Measurements from ENCODE around the gene LARGE1. TPM values are rescaled to one million over a fixed set of nuclear protein-coding genes. Genes with fewer than 3 reads are reported as not detected.
A peak's percentile ranks its signal among the peaks of the same experiment; 100 is the strongest.

The LARGE1 gene
- polyA plus RNA-seq, 1 donor from 2014 or later, result 1.4 TPM

DNA sequence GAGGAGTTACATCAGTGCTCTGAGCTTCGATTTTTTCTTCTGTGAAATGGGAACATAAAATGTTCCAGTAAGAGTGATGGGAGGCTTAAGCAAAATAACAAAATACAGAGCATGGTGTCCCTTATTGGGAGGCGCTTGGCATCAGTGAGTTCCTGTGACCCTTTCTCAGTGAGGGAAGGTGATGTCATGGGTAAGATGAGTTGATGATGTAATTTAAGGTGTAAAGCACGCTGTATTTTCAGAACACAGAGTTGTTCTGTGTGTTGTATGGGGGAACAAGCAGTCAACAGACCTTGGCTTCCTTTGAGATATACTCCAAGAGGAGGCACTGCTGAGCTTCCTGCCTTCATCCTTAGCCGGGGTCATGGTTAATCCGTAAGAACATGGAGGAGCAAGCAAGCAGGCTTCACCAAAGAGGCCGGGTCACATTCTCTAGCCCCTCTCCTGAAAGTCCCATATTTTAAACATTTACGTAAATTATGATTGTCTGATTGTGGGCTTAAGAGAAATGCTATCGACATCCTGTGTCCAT, 266.7 kb downstream of the LARGE1 start:
- Mint-ChIP-seq H3K27me3 (no peaks in the 10 kb centered on the region), H3K27ac (no peak overlapping the region), H3K9me3 (peaks cover 6 to 9% (median 6%) of the 10 kb centered on the region in 3 donors), H3K4me1 (peaks cover 0 to 1% (median 0%) of the 10 kb centered on the region in 3 donors), H3K4me3 (no peak overlapping the region), H3K36me3 (peaks cover 10% of the 10 kb centered on the region)

GRCh38 chr22:33652615-33653014, 267.7 kb downstream of the LARGE1 start:
- Mint-ChIP-seq H3K4me1 (peaks cover 0 to 1% (median 1%) of the 10 kb centered on the region in 3 donors), H3K27me3 (no peaks in the 10 kb centered on the region), H3K4me3 (no peak overlapping the region), H3K27ac (no peak overlapping the region), H3K9me3 (peaks cover 6 to 9% (median 6%) of the 10 kb centered on the region in 3 donors), H3K36me3 (peaks cover 10% of the 10 kb centered on the region)

DNA sequence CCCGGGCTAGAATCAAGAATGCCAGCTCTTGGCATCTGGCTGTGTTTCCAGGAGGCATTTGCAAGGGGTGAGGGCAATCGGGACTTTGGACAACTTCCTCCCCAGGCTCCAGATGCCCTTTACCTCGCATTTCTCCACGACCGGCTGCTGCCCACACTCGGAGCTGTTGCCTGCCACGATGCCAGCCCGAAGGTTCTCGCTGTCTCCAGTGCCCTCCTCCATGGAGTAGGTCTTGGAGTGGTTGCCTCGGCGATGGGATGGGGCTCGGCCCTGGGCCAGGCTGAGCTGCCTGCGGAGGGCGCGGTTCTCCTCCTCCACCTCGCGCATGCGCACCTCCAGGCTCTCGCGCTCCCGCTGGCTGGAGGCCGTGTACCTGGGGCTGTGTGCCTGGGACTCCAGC, 270.0 kb downstream of the LARGE1 start:
- no peaks in the 10 kb centered on the region for H3K27me3 Mint-ChIP-seq
- no peak overlapping the region for H3K4me3 Mint-ChIP-seq
- peaks cover 4% of the 10 kb centered on the region for H3K36me3 Mint-ChIP-seq
- peaks cover 0 to 4% (median 1%) of the 10 kb centered on the region in 3 donors for H3K4me1 Mint-ChIP-seq
- H3K9me3 Mint-ChIP-seq, result peaks cover 4 to 11% (median 7%) of the 10 kb centered on the region in 3 donors
- no peak overlapping the region for H3K27ac Mint-ChIP-seq

DNA sequence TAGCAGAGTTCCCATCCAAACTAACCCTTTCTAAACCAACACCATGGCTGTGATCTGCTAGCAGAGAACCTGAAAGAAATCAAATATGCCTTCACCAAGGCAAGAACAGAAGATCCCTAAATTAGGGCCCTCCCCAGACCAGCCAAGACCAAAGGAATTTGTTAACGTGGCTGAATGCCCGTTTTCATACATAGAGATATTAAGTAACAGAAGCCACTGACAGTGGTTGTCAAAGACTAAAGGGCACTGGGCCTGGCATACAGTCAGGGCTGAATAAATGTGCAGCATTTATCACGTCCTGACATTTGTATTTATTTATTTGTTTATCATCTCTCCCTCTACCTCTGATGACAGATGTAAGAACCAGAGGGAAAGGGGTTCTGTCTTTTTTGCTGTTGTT, 271.8 kb downstream of the LARGE1 start:
- H3K36me3 Mint-ChIP-seq, result peaks cover 4% of the 10 kb centered on the region
- peaks cover 4 to 10% (median 7%) of the 10 kb centered on the region in 3 donors for H3K4me1 Mint-ChIP-seq
- peaks cover 4 to 11% (median 7%) of the 10 kb centered on the region in 3 donors for H3K9me3 Mint-ChIP-seq
- H3K27me3 Mint-ChIP-seq, result no peaks in the 10 kb centered on the region
- H3K27ac Mint-ChIP-seq, result no peak overlapping the region
- no peak overlapping the region for H3K4me3 Mint-ChIP-seq

DNA sequence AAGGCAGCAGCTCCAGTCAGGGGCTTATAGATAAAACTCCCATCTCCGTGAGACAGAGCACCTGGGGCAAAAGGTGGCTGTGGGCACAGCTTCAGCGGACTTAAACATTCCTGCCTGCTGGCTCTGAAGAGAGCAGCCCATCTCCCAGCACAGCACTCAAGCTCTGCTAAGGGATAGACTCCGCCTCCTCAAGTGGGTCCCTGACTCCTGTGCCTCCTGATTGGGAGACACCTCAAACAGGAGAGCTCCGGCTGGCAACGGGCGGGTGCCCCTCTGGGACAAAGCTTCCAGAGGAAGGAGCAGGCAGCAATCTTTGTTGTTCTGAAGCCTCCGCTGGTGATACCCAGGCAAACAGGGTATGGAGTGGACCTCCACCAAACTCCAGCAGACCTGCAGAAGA, 279.4 kb downstream of the LARGE1 start:
- Mint-ChIP-seq H3K36me3 (peaks cover 10% of the 10 kb centered on the region), H3K4me3 (no peak overlapping the region), H3K9me3 (peaks cover 4 to 10% (median 4%) of the 10 kb centered on the region in 3 donors), H3K27me3 (no peaks in the 10 kb centered on the region), H3K4me1 (peaks cover 6 to 24% (median 24%) of the 10 kb centered on the region in 3 donors), H3K27ac (no peak overlapping the region)

DNA sequence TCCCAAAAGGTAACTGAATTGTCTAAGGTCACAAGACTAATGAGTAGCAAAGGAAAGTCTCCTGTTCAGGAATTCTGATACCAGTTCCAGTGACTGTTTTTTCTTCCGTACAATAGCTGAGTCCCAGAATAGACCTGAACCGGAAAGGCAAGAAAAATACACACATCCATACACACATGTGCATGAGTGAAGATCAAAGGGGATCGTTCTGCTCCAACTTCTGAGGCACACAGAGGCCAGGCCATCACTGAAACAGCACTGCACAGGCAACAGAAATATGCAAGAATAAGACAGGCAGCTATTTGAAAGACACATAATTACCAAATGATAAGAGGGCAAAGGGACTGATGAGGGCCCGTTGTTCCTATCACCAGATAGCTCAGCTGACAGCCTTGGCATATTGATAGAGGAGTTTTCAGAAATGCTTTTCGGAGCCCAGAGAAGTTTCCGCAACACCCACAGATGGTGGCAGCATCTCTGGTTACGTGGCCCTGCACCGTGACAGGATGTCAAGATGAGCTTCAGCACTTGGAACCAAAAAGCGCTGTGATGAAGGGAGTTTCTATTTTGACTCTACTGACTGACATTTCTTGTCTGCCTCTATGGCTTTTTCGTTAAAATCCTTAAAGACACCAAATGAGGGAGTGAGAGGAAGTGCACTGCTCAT, 280.6 kb downstream of the LARGE1 start:
- Mint-ChIP-seq H3K27me3 (no peaks in the 10 kb centered on the region), H3K4me3 (peak overlapping the region in 1 of 4 donors; percentile 55), H3K9me3 (peaks cover 2 to 4% (median 4%) of the 10 kb centered on the region in 3 donors), H3K4me1 (peaks cover 6 to 24% (median 22%) of the 10 kb centered on the region in 3 donors), H3K36me3 (peaks cover 13% of the 10 kb centered on the region), H3K27ac (peak overlapping the region in 2 of 3 donors; percentile 17 to 22)

- no peak overlapping the region for H3K4me3 Mint-ChIP-seq
- H3K27ac Mint-ChIP-seq, result no peak overlapping the region
Measured at GRCh38 chr22:33635766-33636165, 284.5 kb downstream of the LARGE1 start.

DNA sequence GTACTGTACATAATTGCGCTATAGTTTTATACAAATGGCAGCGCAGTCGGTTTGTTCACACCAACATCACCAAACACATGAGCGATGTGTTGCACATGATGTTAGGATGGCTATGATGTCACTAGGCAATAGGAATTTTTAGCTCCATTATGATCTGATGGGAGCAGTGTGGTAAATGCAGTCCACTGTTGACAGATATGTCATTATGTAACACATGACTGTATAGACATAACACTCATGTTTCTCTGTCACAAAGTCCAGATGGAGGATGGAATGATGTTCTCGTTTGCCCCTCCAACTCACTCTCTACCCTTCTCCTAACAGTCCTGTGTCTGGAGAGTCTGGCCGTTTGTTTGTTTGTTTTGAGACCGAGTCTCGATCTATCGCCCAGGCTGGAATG, 288.5 kb downstream of the LARGE1 start:
- Mint-ChIP-seq H3K4me3 (no peak overlapping the region), H3K4me1 (peaks cover 0 to 2% (median 0%) of the 10 kb centered on the region in 3 donors), H3K36me3 (peaks cover 8% of the 10 kb centered on the region), H3K27me3 (peaks cover 2% of the 10 kb centered on the region), H3K9me3 (peaks cover 0 to 4% (median 2%) of the 10 kb centered on the region in 3 donors), H3K27ac (no peak overlapping the region)

More at GRCh38 chr22:33635766-33636165, 284.5 kb downstream of the LARGE1 start:
- H3K4me1 Mint-ChIP-seq, result peaks cover 0 to 1% (median 0%) of the 10 kb centered on the region in 3 donors
- peaks cover 0 to 4% (median 4%) of the 10 kb centered on the region in 3 donors for H3K9me3 Mint-ChIP-seq
- peaks cover 2% of the 10 kb centered on the region for H3K27me3 Mint-ChIP-seq
- H3K36me3 Mint-ChIP-seq, result peaks cover 15% of the 10 kb centered on the region

- Mint-ChIP-seq H3K27me3 (no peaks in the 10 kb centered on the region), H3K9me3 (no peaks in the 10 kb centered on the region), H3K27ac (no peak overlapping the region), H3K36me3 (peaks cover 7% of the 10 kb centered on the region), H3K4me3 (no peak overlapping the region), H3K4me1 (peaks cover 0 to 2% (median 0%) of the 10 kb centered on the region in 3 donors)
Measured at GRCh38 chr22:33625959-33626358, 294.3 kb downstream of the LARGE1 start.

DNA sequence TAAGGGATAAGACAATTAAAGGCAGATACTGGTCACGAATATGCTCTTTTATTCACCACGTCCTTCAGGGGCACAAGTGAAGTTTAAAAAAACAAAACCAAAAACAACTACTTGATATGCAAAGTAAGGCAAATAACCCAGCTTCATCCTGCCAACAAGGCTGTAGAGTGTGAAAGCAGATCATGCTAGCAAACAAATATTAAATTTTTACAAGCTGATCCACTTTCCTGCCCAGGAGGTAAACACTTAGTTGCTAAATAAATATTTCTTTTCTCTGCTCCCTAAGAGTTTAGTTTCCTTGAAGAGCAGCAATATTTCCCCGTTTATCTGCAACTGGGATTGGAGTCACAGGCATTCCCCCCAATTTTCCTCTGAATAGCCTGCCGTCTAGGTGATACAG, 300.2 kb downstream of the LARGE1 start:
- H3K4me3 Mint-ChIP-seq, result no peak overlapping the region
- H3K27me3 Mint-ChIP-seq, result no peaks in the 10 kb centered on the region
- no peak overlapping the region for H3K27ac Mint-ChIP-seq
- peaks cover 17% of the 10 kb centered on the region for H3K36me3 Mint-ChIP-seq
- peaks cover 0 to 3% (median 2%) of the 10 kb centered on the region in 3 donors for H3K4me1 Mint-ChIP-seq
- H3K9me3 Mint-ChIP-seq, result peaks cover 0 to 4% (median 0%) of the 10 kb centered on the region in 3 donors

GRCh38 chr22:33606504-33606903, 313.8 kb downstream of the LARGE1 start:
- H3K4me1 Mint-ChIP-seq, result peaks cover 0 to 2% (median 0%) of the 10 kb centered on the region in 3 donors
- H3K36me3 Mint-ChIP-seq, result peaks cover 13% of the 10 kb centered on the region
- H3K9me3 Mint-ChIP-seq, result peaks cover 0 to 1% (median 0%) of the 10 kb centered on the region in 3 donors
- H3K27me3 Mint-ChIP-seq, result no peaks in the 10 kb centered on the region
- H3K27ac Mint-ChIP-seq, result no peak overlapping the region
- H3K4me3 Mint-ChIP-seq, result no peak overlapping the region

- Mint-ChIP-seq H3K27ac (no peak overlapping the region), H3K4me1 (peaks cover 0 to 2% (median 0%) of the 10 kb centered on the region in 3 donors), H3K9me3 (peaks cover 0 to 1% (median 0%) of the 10 kb centered on the region in 3 donors), H3K4me3 (no peak overlapping the region), H3K36me3 (peaks cover 20% of the 10 kb centered on the region), H3K27me3 (no peaks in the 10 kb centered on the region)
Measured at GRCh38 chr22:33605666-33606065, 314.6 kb downstream of the LARGE1 start.

DNA sequence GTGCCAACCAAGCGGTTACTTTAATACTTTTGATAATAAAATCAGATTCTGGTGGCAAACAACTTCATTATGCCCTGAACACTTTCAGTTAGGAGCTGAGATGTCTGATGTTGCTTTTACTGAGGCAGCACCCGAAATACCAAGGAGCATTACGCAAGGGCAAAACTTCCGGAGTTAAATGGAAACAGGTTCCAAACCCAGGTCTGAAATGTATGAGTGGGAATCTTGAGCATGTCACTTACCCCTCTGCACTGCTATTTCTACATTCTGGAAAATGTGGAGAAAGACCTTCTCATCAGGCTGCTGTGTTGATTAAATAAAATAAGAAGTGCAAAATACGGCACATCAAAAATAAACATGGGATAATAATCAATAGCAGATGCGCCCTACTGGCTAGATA, 315.1 kb downstream of the LARGE1 start:
- H3K27ac Mint-ChIP-seq, result no peak overlapping the region
- H3K27me3 Mint-ChIP-seq, result no peaks in the 10 kb centered on the region
- H3K36me3 Mint-ChIP-seq, result peaks cover 21% of the 10 kb centered on the region
- peaks cover 0 to 1% (median 0%) of the 10 kb centered on the region in 3 donors for H3K9me3 Mint-ChIP-seq
- H3K4me3 Mint-ChIP-seq, result no peak overlapping the region
- H3K4me1 Mint-ChIP-seq, result peaks cover 0 to 2% (median 0%) of the 10 kb centered on the region in 3 donors

GRCh38 chr22:33601062-33601461, 319.2 kb downstream of the LARGE1 start:
- no peaks in the 10 kb centered on the region for H3K4me1 Mint-ChIP-seq
- no peak overlapping the region for H3K4me3 Mint-ChIP-seq
- H3K27ac Mint-ChIP-seq, result no peak overlapping the region
- peaks cover 23% of the 10 kb centered on the region for H3K36me3 Mint-ChIP-seq
- H3K9me3 Mint-ChIP-seq, result no peaks in the 10 kb centered on the region
- H3K27me3 Mint-ChIP-seq, result no peaks in the 10 kb centered on the region

DNA sequence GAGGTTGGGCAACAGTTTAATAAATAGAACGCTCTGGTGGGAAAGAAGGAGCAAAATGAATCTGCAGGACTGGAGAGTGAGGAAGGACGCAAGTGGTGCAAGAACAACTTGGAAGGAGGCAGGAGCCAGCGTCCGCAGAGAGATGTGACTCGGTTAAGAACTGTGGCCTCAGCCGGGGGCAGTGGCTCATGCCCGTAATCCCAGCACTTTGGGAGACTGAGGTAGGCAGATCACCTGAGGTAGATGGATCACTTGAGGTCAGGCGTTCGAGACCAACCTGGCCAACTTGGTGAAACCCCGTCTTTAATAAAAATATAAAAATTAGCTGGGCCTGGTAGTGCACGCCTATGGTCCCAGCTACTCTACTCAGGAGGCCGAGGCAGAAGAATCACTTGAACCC, 319.7 kb downstream of the LARGE1 start:
- peak overlapping the region in 1 of 3 donors; percentile 2 for H3K27ac Mint-ChIP-seq
- H3K4me1 Mint-ChIP-seq, result no peaks in the 10 kb centered on the region
- H3K36me3 Mint-ChIP-seq, result peaks cover 24% of the 10 kb centered on the region
- H3K27me3 Mint-ChIP-seq, result no peaks in the 10 kb centered on the region
- H3K4me3 Mint-ChIP-seq, result no peak overlapping the region
- no peaks in the 10 kb centered on the region for H3K9me3 Mint-ChIP-seq

All from IgD-negative memory B cell (primary cell).